Peyer's patch (tissue), 4 donors: ENCODE data around the gene TADA2A. TPM values are rescaled to one million over a fixed set of nuclear protein-coding genes. Genes with fewer than 3 reads are reported as not detected.

Experiments
- DNase-seq, 3 donors: peaks; one replicate each; pipeline ENCODE4 v3.0.0-alpha.2; 2017 to 2019
- H3K27ac ChIP-seq, 4 donors: fragments of 200-600 bp; sonication (generic); one replicate each; pipeline ENCODE4 v1.5.1; 2016 to 2019
- H3K27me3 ChIP-seq, 2 donors: fragments of 200-600 bp; sonication (generic); one replicate each; pipeline ENCODE4 v1.5.1; 2019
- H3K36me3 ChIP-seq, 3 donors: fragments of 200-600 bp; sonication (generic); one replicate each; pipeline ENCODE4 v1.5.1; 2016 to 2019
- H3K4me1 ChIP-seq, 4 donors: fragments of 200-600 bp; sonication (generic); one replicate each; pipeline ENCODE4 v1.5.1; 2016 to 2019
- H3K4me3 ChIP-seq, 4 donors: fragments of 200-600 bp; sonication (generic); 1 replicate in 3 of 4; 2 replicates in 1 of 4; pipeline ENCODE4 v1.5.1; 2016 to 2019; ENCODE audit warnings: mild to moderate bottlenecking in 1 of 4
- H3K9me3 ChIP-seq, 4 donors: fragments of 200-600 bp; sonication (generic); one replicate each; pipeline ENCODE4 v1.5.1; 2016 to 2019; ENCODE audit warnings: mild to moderate bottlenecking in 1 of 4
- POLR2A ChIP-seq, 2 donors: fragments of 450-650 bp; IDR thresholded peaks; one replicate each; pipeline ENCODE4 v1.5.1; 2017; ENCODE audit warnings: antibody characterized with exemption in 2 of 2, mild to moderate bottlenecking in 2 of 2, moderate library complexity in 2 of 2
- total RNA-seq, 4 donors: library from RNA; depleted of rRNA; stranded (reverse); fragments of >200 nt; gene quantifications; one replicate each; pipeline ENCODE4 v1.1.0, GENCODE V29; 2016
- TF ChIP-seq, protein P1 (sequence below), 6 experiments: fragments of 450-650 bp in 4 of 6; fragments of 200-600 bp in 2 of 6; sonication (generic) in 1 of 6; IDR thresholded peaks; one replicate each; pipeline ENCODE4 v1.5.1; 2017 to 2019; ENCODE audit warnings: antibody characterized with exemption in 6 of 6, mild to moderate bottlenecking in 3 of 6, moderate library complexity in 1 of 6

The TADA2A gene
- total RNA-seq, 4 donors from 2014 or later: 25.7 to 80.9 (median 43.2) TPM

DNA sequence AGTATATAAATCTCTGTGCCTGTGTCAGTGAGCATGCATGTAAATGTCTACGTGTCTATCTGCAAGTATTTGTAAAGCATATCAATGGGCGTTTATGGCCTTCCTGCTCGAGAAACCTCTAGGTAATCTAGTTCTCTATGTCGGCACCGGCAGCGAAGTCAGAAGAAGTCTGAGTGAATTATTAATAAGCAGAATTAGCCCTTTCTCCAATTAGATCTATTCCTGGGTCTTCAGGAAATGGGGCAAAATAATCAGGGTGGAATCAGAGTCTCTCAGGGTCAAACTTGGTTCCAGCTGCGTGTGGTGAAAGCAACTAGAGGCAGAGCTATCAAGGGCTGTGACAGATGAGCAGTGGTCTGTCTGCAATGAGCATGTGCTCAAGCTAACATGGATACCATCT, 31.0 kb upstream of the TADA2A start, which contains the start of gene C17orf78:
Gene C17orf78, plus strand, starts transcription at position 280 of the 400 bp plus-strand sequence. Its CDS starts 108 bp downstream, at position 388.
- peaks cover 0 to 11% (median 0%) of the 10 kb centered on the region in 4 donors for H3K4me1 ChIP-seq
- peak within 1 kb of the TSS in 2 of 4 donors; percentile 28 to 48 for H3K4me3 ChIP-seq
- H3K27me3 ChIP-seq: no peaks in the 10 kb centered on the region
- H3K36me3 ChIP-seq: no peaks in the 10 kb centered on the region
- peak within 1 kb of the TSS in 2 of 4 donors; percentile 7 to 40 for H3K27ac ChIP-seq
- DNase-seq: no peak
- H3K9me3 ChIP-seq: no peaks in the 10 kb centered on the region
- TF ChIP-seq, protein P1, sequence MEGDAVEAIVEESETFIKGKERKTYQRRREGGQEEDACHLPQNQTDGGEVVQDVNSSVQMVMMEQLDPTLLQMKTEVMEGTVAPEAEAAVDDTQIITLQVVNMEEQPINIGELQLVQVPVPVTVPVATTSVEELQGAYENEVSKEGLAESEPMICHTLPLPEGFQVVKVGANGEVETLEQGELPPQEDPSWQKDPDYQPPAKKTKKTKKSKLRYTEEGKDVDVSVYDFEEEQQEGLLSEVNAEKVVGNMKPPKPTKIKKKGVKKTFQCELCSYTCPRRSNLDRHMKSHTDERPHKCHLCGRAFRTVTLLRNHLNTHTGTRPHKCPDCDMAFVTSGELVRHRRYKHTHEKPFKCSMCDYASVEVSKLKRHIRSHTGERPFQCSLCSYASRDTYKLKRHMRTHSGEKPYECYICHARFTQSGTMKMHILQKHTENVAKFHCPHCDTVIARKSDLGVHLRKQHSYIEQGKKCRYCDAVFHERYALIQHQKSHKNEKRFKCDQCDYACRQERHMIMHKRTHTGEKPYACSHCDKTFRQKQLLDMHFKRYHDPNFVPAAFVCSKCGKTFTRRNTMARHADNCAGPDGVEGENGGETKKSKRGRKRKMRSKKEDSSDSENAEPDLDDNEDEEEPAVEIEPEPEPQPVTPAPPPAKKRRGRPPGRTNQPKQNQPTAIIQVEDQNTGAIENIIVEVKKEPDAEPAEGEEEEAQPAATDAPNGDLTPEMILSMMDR (IDR thresholded peaks at IDR 0.05): no peak
- TF ChIP-seq POLR2A (IDR thresholded peaks at IDR 0.05): no peak

- no peaks in the 10 kb centered on the region for H3K9me3 ChIP-seq
- peaks cover 0 to 41% (median 0%) of the 10 kb centered on the region in 4 donors for H3K4me1 ChIP-seq
- DNase-seq: no peak
- no peaks in the 10 kb centered on the region for H3K36me3 ChIP-seq
- no peak overlapping the region for H3K4me3 ChIP-seq
- TF ChIP-seq, protein P1 (IDR thresholded peaks at IDR 0.05): no peak
- H3K27me3 ChIP-seq: no peaks in the 10 kb centered on the region
- H3K27ac ChIP-seq: no peak overlapping the region
These were observed 24.6 kb upstream of the TADA2A start for GRCh38 chr17:37382056-37382455.

DNA sequence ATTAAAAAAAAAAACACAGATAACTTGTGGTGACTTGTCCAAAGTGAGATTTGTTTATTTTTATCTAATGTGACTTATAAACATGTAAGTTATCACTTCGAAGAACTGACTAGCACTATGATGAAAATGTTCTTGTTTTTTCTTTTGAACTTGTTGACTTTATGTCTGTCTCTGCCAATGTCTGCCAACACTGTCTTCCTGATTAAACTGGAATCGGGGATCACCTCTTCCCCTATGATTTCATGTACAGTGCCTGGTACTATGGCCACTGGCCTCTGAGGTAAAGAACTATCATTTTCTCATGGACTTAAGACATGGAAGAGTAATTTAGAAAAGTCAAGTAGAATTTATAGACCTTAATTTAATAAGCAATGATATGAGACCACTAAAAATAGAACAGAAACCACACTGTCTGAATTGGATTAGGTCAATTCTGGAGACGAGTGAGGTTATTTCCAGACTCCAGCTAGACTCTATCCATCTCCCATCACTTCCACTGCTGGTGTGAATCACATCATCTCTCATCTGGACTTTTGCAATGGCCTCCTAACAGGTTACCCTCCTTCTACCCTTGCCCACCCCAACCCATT, 22.0 kb upstream of the TADA2A start:
- Histone ChIP-seq H3K9me3 (no peaks in the 10 kb centered on the region), H3K4me3 (no peak overlapping the region), H3K27me3 (no peaks in the 10 kb centered on the region), H3K27ac (peak overlapping the region in 3 of 4 donors; percentile 21 to 75 (median 66)), H3K36me3 (no peaks in the 10 kb centered on the region), H3K4me1 (peaks cover 0 to 53% (median 0%) of the 10 kb centered on the region in 4 donors)
- no peak for DNase-seq
- TF ChIP-seq POLR2A (IDR thresholded peaks at IDR 0.05): no peak
- TF ChIP-seq, protein P1 (IDR thresholded peaks at IDR 0.05): no peak

DNA sequence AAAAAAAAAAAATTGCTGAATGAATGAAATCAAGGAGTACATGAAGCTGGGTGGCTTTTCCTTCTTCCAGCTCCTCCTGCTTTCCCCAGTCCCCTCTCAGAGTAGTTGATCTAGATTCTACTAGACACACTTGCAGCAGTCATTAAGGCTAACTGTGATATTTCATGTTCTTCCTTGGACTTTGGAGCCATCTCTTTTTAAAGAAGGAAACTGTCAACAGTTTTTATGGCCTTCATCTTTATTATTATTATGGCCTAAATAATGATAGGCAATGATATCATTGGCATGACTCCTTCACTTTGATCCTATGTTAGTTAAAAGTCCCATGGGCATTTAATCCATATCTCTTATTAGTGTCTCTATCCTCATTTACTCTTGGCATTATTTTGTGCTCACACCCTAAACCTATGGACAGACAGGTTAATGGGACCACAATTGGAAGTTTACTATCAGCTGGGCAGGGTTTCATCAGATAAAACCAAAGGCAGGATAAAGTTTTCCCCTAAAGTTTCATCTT, 21.2 kb upstream of the TADA2A start:
- no peak for DNase-seq
- no peak for TF ChIP-seq POLR2A (IDR thresholded peaks at IDR 0.05)
- TF ChIP-seq, protein P1 (IDR thresholded peaks at IDR 0.05): no peak
- no peak overlapping the region for H3K4me3 ChIP-seq
- H3K4me1 ChIP-seq: peaks cover 0 to 56% (median 0%) of the 10 kb centered on the region in 4 donors
- no peaks in the 10 kb centered on the region for H3K36me3 ChIP-seq
- H3K27me3 ChIP-seq: no peaks in the 10 kb centered on the region
- no peaks in the 10 kb centered on the region for H3K9me3 ChIP-seq
- peak overlapping the region in 3 of 4 donors; percentile 21 to 75 (median 66) for H3K27ac ChIP-seq

DNA sequence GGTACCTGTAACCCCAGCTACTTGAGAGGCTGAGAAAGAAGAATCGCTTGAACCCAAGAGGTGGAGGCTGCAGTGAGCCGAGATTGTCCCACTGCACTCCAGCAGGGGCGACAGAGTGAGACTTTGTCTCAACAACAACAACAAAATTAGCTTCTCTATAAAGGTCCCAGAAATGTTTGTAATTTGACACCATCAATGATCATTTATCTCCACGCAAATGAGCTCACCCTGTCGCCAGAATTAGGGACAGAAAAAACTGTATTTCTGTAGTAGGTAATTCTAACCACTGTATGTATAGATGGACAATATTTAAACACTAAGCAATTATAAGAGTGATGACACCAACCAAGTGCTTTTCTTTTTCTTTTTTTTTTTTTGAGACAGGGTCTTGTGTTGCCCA, 20.2 kb upstream of the TADA2A start:
- H3K27ac ChIP-seq: peak overlapping the region in 2 of 4 donors; percentile 17 to 61
- no peak overlapping the region for H3K4me3 ChIP-seq
- H3K9me3 ChIP-seq: no peaks in the 10 kb centered on the region
- TF ChIP-seq, protein P1 (IDR thresholded peaks at IDR 0.05): peak in 1 of 6 experiments; percentile 9
- TF ChIP-seq POLR2A (IDR thresholded peaks at IDR 0.05): no peak
- peaks cover 0 to 61% (median 0%) of the 10 kb centered on the region in 4 donors for H3K4me1 ChIP-seq
- no peaks in the 10 kb centered on the region for H3K36me3 ChIP-seq
- DNase-seq: no peak
- H3K27me3 ChIP-seq: no peaks in the 10 kb centered on the region
